Liver (tissue), 9 donors: ENCODE measurements around the gene TCF12. TPM values are rescaled to one million over a fixed set of nuclear protein-coding genes. Genes with fewer than 3 reads are reported as not detected.

ENCODE experiments used
- DNase-seq: peaks from one replicate; pipeline ENCODE4 v3.0.0-alpha.2; 2017; ENCODE audit warnings: low spot score
- H3K27ac ChIP-seq, 2 donors: one replicate each; pipeline ENCODE4 v1.7.0; 2013; ENCODE audit warnings: inconsistent platforms in 2 of 2, low read length in 2 of 2, control low read depth in 1 of 2, low read depth in 1 of 2, mild to moderate bottlenecking in 1 of 2
- H3K27me3 ChIP-seq, 4 donors: one replicate each; pipeline versions ENCODE4 v1.6.1 to v1.7.0; 2013; ENCODE audit warnings: low read length in 3 of 4, inconsistent platforms in 1 of 4, mild to moderate bottlenecking in 1 of 4, moderate library complexity in 1 of 4; ENCODE audit not compliant: control insufficient read depth in 4 of 4, insufficient read depth in 4 of 4
- H3K36me3 ChIP-seq, 4 donors: one replicate each; pipeline versions ENCODE4 v1.6.1 to v1.7.0; 2013; ENCODE audit warnings: low read length in 3 of 4, mild to moderate bottlenecking in 3 of 4, low read depth in 1 of 4, moderate library complexity in 1 of 4; ENCODE audit not compliant: control insufficient read depth in 4 of 4, insufficient read depth in 3 of 4
- H3K4me1 ChIP-seq, 4 donors: one replicate each; pipeline versions ENCODE4 v1.6.1 to v1.7.0; 2013; ENCODE audit warnings: low read length in 3 of 4, mild to moderate bottlenecking in 3 of 4, moderate library complexity in 1 of 4; ENCODE audit not compliant: control insufficient read depth in 4 of 4, insufficient read depth in 4 of 4
- H3K4me3 ChIP-seq, 3 donors: one replicate each; pipeline versions ENCODE4 v1.6.1 to v1.7.0; 2013; ENCODE audit warnings: low read length in 3 of 3, control low read depth in 1 of 3, low read depth in 1 of 3, mild to moderate bottlenecking in 1 of 3
- H3K9ac ChIP-seq, 2 donors: one replicate each; pipeline ENCODE4 v1.7.0; 2013; ENCODE audit warnings: low read length in 2 of 2, mild to moderate bottlenecking in 2 of 2, moderate library complexity in 2 of 2, control low read depth in 1 of 2, low read depth in 1 of 2
- H3K9me3 ChIP-seq, 4 donors: one replicate each; pipeline versions ENCODE4 v1.6.1 to v1.7.0; 2013; ENCODE audit warnings: low read length in 3 of 4; ENCODE audit not compliant: control insufficient read depth in 4 of 4
- ATF3 ChIP-seq: IDR thresholded peaks from 2 replicates; pipeline ENCODE4 v1.6.1; 2016; ENCODE audit warnings: antibody characterized with exemption
- CTCF ChIP-seq: fragments of 150-350 bp; IDR thresholded peaks from 2 replicates; pipeline ENCODE4 v1.5.1; 2017; ENCODE audit warnings: improper control_type of control experiment, low read depth, low read length; ENCODE audit not compliant: missing input control
- FOXA1 ChIP-seq: IDR thresholded peaks from 2 replicates; pipeline ENCODE4 v1.6.1; 2016; ENCODE audit warnings: antibody characterized with exemption
- FOXA2 ChIP-seq: IDR thresholded peaks from 2 replicates; pipeline ENCODE4 v1.6.1; 2016; ENCODE audit warnings: antibody characterized with exemption
- GABPA ChIP-seq, 2 donors: IDR thresholded peaks in 1 of 2; conservative IDR thresholded peaks in 1 of 2; 2 replicates each; pipeline ENCODE4 v1.6.1; 2016; ENCODE audit warnings: antibody characterized with exemption in 2 of 2, mild to moderate bottlenecking in 1 of 2, moderate library complexity in 1 of 2
- HNF4A ChIP-seq, 2 donors: conservative IDR thresholded peaks; 2 replicates each; pipeline ENCODE4 v1.6.1; 2016; ENCODE audit warnings: antibody characterized with exemption in 2 of 2, mild to moderate bottlenecking in 2 of 2
- HNF4G ChIP-seq: IDR thresholded peaks from 2 replicates; pipeline ENCODE4 v1.6.1; 2016; ENCODE audit warnings: antibody characterized with exemption
- JUND ChIP-seq, 2 donors: IDR thresholded peaks; 2 replicates each; pipeline ENCODE4 v1.6.1; 2016; ENCODE audit warnings: antibody characterized with exemption in 2 of 2
- NR2F2 ChIP-seq: IDR thresholded peaks from 2 replicates; pipeline ENCODE4 v1.6.1; 2016; ENCODE audit warnings: antibody characterized with exemption
- RAD21 ChIP-seq, 2 donors: IDR thresholded peaks; 2 replicates each; pipeline ENCODE4 v1.6.1; 2016; ENCODE audit warnings: antibody characterized with exemption in 2 of 2, mild to moderate bottlenecking in 2 of 2
- RXRA ChIP-seq, 2 donors: IDR thresholded peaks; 2 replicates each; pipeline ENCODE4 v1.6.1; 2017 to 2018; ENCODE audit warnings: antibody characterized with exemption in 2 of 2, mild to moderate bottlenecking in 1 of 2
- SP1 ChIP-seq: IDR thresholded peaks from 2 replicates; pipeline ENCODE4 v1.6.1; 2018; ENCODE audit warnings: antibody characterized with exemption, mild to moderate bottlenecking
- TAF1 ChIP-seq: conservative IDR thresholded peaks from 2 replicates; pipeline ENCODE4 v1.6.1; 2016; ENCODE audit warnings: antibody characterized with exemption, mild to moderate bottlenecking
- YY1 ChIP-seq: IDR thresholded peaks from 2 replicates; pipeline ENCODE4 v1.6.1; 2016; ENCODE audit warnings: antibody characterized with exemption, mild to moderate bottlenecking
- WGBS: extraction: QIAGEN DNeasy Blood & Tissue Kit; methylation state at CpG from one replicate; pipeline ENCODE4 v1.1.7; 2013; 5-methylcytosine and 5-hydroxymethylcytosine counted together
- polyA plus RNA-seq, 2 donors: library from polyadenylated mRNA; stranded (reverse) in 1 of 2; unstranded in 1 of 2; fragments of 200-250 nt in 1 of 2; fragments of >200 nt in 1 of 2; fragmentation: Nextera tagmentation in 1 of 2; extraction: Ambion mirVana in 1 of 2; gene quantifications; one replicate each; pipeline versions ENCODE4 v1.2.1 to v1.2.3, GENCODE V29; 2013 to 2015
- total RNA-seq, 2 donors: library from RNA; depleted of rRNA; stranded (reverse); fragments of >200 nt; gene quantifications; one replicate each; pipeline ENCODE4 v1.2.3, GENCODE V29; 2014
- TF ChIP-seq, protein P1 (sequence below): IDR thresholded peaks from 2 replicates; pipeline ENCODE4 v1.6.1; 2016; ENCODE audit warnings: antibody characterized with exemption, mild to moderate bottlenecking
- TF ChIP-seq, protein P2 (sequence below): IDR thresholded peaks from 2 replicates; pipeline ENCODE4 v1.6.1; 2016; ENCODE audit warnings: antibody characterized with exemption
- TF ChIP-seq, protein P3 (sequence below): IDR thresholded peaks from 2 replicates; pipeline ENCODE4 v1.6.1; 2016; ENCODE audit warnings: antibody characterized with exemption
- donor health status: healthy.
- donor health status: healthy.
- donor health status: healthy.
- donor health status: healthy.
- donor health status: healthy.

TCF12 gene
- total and polyA plus RNA-seq, 4 donors = 8.7 to 38.3 (median 22.3) TPM

DNA sequence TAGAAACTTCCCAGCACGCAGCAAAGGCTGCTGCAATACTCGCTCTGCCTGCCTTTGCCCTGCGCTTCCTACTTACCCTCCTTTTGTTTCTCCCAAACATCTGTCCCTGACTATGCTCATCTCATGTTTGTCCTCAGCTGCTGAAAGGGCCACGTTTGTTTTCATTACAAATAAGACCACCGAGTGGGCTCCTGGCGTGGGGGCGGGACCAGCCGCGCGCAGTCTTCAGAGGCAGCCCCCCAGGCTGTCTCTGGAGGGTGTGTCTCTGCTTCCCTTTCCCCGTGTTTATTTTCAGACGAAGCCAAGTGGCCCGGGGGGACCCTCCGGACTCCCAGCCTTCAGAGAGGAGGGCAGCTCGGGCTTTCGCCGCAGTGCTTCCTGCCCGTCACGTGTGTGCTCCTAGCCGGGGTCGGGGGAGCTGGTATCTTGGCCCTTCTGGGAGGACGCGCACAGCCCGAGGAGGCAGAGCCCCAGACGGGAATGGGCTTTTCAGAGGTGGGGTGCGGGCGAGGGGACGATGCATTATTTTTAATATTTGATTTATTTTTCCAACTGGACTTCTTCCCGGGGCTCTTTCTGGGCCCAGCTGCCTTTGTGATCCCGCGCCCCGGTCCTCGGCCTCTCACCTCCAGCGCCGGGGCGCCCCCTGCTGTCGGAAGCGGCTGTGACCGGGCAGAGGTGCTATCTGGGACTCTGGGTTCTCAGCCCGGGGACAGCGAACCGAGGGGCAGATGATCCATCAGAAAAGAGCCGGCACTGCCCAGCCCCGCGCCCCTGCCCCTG, 387.9 kb downstream of the TCF12 start:
- 4% methylated on average over 45 of the region's 45 CpGs for WGBS

DNA sequence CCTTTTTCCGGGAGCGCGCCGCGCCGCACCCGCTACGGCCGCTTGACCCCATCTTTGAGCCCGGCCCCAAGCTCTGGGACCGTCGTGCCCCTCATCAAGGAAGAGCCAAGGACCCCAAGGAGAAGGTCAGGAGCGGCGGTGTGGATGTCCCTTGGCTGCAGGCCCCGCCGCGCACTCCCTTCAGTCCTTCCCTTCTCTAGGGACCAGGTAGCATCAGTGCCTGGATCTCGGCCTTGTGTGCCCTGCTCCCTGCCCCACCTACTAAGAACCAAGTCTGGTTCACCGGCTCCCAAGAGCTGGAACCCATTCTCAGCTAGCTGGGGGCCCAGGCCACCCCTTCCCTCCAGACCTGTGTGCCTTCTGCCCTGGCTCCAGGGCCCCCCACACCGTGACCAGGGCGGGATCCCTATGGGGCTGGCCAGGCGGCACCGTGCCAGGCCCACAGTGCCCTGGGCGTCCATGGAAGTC, 388.5 kb downstream of the TCF12 start:
- H3K36me3 ChIP-seq = no peaks in the 10 kb centered on the region
- no peak for DNase-seq
- H3K27me3 ChIP-seq = no peaks in the 10 kb centered on the region
- no peaks in the 10 kb centered on the region for H3K9me3 ChIP-seq
- WGBS = 29% methylated on average over 24 of the region's 24 CpGs
- peak overlapping the region in 2 of 3 donors; percentile 64 to 73 for H3K4me3 ChIP-seq
- H3K4me1 ChIP-seq = peaks cover 5 to 18% (median 10%) of the 10 kb centered on the region in 4 donors
- H3K27ac ChIP-seq = no peak overlapping the region
- TF ChIP-seq, protein P1, sequence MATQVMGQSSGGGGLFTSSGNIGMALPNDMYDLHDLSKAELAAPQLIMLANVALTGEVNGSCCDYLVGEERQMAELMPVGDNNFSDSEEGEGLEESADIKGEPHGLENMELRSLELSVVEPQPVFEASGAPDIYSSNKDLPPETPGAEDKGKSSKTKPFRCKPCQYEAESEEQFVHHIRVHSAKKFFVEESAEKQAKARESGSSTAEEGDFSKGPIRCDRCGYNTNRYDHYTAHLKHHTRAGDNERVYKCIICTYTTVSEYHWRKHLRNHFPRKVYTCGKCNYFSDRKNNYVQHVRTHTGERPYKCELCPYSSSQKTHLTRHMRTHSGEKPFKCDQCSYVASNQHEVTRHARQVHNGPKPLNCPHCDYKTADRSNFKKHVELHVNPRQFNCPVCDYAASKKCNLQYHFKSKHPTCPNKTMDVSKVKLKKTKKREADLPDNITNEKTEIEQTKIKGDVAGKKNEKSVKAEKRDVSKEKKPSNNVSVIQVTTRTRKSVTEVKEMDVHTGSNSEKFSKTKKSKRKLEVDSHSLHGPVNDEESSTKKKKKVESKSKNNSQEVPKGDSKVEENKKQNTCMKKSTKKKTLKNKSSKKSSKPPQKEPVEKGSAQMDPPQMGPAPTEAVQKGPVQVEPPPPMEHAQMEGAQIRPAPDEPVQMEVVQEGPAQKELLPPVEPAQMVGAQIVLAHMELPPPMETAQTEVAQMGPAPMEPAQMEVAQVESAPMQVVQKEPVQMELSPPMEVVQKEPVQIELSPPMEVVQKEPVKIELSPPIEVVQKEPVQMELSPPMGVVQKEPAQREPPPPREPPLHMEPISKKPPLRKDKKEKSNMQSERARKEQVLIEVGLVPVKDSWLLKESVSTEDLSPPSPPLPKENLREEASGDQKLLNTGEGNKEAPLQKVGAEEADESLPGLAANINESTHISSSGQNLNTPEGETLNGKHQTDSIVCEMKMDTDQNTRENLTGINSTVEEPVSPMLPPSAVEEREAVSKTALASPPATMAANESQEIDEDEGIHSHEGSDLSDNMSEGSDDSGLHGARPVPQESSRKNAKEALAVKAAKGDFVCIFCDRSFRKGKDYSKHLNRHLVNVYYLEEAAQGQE = no peak
- TF ChIP-seq GABPA (IDR thresholded peaks at IDR 0.05 in 1 of 2, conservative IDR thresholded peaks at IDR 0.05 in 1 of 2) (no peak), TAF1 (no peak), FOXA1 (no peak), RAD21 (IDR thresholded peaks at IDR 0.05) (no peak), ATF3 (no peak), SP1 (no peak), YY1 (no peak), FOXA2 (no peak), JUND (IDR thresholded peaks at IDR 0.05) (no peak)
- TF ChIP-seq, protein P2, sequence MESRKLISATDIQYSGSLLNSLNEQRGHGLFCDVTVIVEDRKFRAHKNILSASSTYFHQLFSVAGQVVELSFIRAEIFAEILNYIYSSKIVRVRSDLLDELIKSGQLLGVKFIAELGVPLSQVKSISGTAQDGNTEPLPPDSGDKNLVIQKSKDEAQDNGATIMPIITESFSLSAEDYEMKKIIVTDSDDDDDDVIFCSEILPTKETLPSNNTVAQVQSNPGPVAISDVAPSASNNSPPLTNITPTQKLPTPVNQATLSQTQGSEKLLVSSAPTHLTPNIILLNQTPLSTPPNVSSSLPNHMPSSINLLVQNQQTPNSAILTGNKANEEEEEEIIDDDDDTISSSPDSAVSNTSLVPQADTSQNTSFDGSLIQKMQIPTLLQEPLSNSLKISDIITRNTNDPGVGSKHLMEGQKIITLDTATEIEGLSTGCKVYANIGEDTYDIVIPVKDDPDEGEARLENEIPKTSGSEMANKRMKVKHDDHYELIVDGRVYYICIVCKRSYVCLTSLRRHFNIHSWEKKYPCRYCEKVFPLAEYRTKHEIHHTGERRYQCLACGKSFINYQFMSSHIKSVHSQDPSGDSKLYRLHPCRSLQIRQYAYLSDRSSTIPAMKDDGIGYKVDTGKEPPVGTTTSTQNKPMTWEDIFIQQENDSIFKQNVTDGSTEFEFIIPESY = no peak
- TF ChIP-seq, protein P3, sequence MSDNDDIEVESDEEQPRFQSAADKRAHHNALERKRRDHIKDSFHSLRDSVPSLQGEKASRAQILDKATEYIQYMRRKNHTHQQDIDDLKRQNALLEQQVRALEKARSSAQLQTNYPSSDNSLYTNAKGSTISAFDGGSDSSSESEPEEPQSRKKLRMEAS = no peak
- no peak overlapping the region for H3K9ac ChIP-seq

More for the DNA sequence above, 387.9 kb downstream of the TCF12 start:
- Histone ChIP-seq H3K9ac (peak overlapping the region; percentile 15 to 47), H3K4me1 (peaks cover 5 to 18% (median 10%) of the 10 kb centered on the region in 4 donors), H3K4me3 (peak overlapping the region; percentile 64 to 73 (median 73)), H3K27ac (no peak overlapping the region), H3K27me3 (no peaks in the 10 kb centered on the region), H3K9me3 (no peaks in the 10 kb centered on the region), H3K36me3 (no peaks in the 10 kb centered on the region)
- TF ChIP-seq RAD21 (IDR thresholded peaks at IDR 0.05) (peak; percentile 83 to 89), CTCF (peak; percentile 80), ATF3 (no peak), JUND (IDR thresholded peaks at IDR 0.05) (no peak), RXRA (IDR thresholded peaks at IDR 0.05) (peak in 1 of 2 donors; percentile 34), HNF4A (conservative IDR thresholded peaks at IDR 0.05) (no peak), HNF4G (no peak), NR2F2 (peak; percentile 86), TAF1 (no peak)
- peak; percentile 89 for DNase-seq
